AG09309 (cell line): ENCODE data around the gene ESRP2.

ENCODE experiments used
- DNase-seq: peaks from one replicate; pipeline ENCODE4 v3.0.0-alpha.2; 2010; ENCODE audit warnings: low read depth
- H3K4me3 ChIP-seq: 2 replicates; pipeline ENCODE4 v1.5.1; 2011; ENCODE audit warnings: mild to moderate bottlenecking, low read depth, low read length, moderate library complexity; ENCODE audit not compliant: control insufficient read depth
- CTCF ChIP-seq: IDR thresholded peaks from 2 replicates; pipeline ENCODE4 v1.5.1; 2011; ENCODE audit warnings: mild to moderate bottlenecking, low read depth, low read length, inconsistent platforms; ENCODE audit not compliant: insufficient read depth, control insufficient read depth; ENCODE audit errors: missing control alignments

ESRP2 gene

DNA sequence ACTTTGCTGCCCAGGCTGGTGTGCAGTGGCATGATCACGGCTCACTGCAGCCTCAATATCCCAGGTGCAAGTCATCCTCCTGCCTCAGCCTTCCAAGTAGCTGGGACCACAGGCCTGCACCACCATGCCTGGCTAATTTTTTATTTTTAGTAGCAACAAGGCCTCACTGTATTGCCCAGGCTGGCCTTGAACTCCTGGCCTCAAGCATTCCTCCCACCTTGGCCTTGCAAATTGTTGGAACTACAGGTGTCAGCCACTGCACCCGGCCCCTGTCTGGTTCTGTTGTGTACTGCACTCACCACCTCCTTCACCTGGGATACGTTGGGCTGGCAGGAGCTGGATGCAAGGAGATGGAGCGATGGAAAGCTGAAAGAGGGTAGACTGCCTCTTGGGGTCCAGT, 17.8 kb upstream of the ESRP2 start:
- DNase-seq = no peak
- no peak for TF ChIP-seq CTCF
- H3K4me3 ChIP-seq = no peak overlapping the region

DNA sequence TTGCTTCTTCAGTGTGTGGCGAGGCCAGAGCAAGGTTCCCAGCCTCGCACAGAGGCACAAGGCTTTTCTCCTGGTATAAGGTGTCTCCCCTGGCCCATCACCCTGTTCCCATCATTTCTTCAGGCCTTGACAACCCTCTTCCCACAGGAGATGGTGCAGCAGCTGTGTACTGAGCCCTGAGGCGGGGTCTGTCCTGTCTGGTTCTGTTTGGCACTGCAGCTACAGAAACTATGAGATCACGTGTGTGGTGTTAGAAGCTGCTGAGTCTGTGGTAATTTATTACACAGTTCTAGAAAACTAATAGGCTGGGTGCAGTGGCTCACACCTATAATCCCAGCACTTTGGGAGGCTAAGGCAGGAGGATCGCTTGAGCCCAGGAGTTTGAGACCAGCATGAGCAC, 16.5 kb upstream of the ESRP2 start:
- H3K4me3 ChIP-seq = no peak overlapping the region
- no peak for DNase-seq
- no peak for TF ChIP-seq CTCF

GRCh38 chr16:68251832-68252231, 15.9 kb upstream of the ESRP2 start:
- no peak for TF ChIP-seq CTCF
- no peak overlapping the region for H3K4me3 ChIP-seq
- no peak for DNase-seq

DNA sequence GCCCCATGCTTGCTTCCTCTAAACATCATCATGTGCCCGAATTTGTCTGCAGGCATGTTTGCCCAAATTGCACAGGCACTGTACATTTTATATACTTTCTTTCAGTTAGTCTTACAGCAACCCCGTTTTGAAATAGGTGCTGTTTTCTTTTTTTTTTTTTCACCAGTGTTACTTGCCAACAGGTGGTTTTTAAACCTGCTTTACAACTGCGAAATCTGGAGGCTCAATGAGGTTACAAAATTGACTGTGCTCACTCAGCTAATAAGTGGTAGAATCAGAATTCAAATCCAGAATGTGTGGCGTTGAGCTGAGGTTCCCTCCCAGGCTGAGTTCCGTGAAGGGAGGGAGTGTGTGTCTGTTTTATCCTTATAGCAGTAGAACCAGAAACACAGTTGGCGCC, 15.0 kb upstream of the ESRP2 start:
- no peak for TF ChIP-seq CTCF
- no peak for DNase-seq

DNA sequence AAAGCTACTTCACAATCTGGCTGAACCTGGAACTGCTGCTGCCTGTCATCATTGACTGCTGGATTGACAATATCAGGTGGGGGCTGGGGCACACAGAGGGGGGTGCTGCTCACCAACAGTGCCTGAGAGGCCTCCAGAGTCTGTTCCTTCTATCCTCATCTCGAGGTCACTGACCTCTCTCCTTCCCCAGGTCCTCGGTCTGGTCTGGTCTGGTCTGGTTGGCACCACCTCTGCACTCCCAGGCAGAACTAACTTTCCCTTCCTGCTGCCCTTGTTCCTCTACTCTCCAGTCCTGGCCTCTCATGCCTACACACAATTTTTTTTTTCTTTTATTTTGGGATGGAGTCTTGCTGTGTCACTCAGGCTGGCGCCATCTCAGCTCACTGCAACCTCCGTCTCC, 13.4 kb upstream of the ESRP2 start:
- no peak for DNase-seq
- H3K4me3 ChIP-seq = no peak overlapping the region
- no peak for TF ChIP-seq CTCF

More for the DNA sequence above, 15.0 kb upstream of the ESRP2 start:
- H3K4me3 ChIP-seq = no peak overlapping the region

GRCh38 chr16:68247932-68248331, 12.0 kb upstream of the ESRP2 start:
- H3K4me3 ChIP-seq = no peak overlapping the region
- DNase-seq = no peak
- TF ChIP-seq CTCF = no peak

DNA sequence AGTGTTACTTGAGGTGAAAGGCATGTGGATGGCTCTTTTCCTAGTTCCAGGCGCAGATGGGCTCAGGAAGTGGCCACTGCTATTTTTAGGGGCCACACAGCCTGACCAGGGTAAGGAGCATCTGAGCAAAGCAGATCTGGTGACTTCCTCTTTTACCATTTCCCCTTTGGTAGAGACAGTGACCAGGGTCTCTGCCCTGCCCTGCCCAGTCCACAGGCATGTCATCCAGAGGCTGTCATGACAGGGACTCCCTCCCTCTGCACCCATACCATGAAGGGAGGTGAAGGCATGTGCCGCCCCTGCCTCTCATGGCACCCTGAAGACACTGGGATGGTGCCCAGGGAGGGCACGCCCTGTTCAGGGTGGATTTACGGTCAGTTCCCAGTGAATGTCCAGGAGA, 11.5 kb upstream of the ESRP2 start:
- no peak overlapping the region for H3K4me3 ChIP-seq
- DNase-seq = no peak
- no peak for TF ChIP-seq CTCF
